GM23338 (cell line): Measurements from ENCODE around the gene LNX1. TPM values are rescaled to one million over a fixed set of nuclear protein-coding genes. Genes with fewer than 3 reads are reported as not detected.

Source experiments
- ATAC-seq: fragments of 200-7000 bp; cut with Tn5 transposase; 3 replicates; pipeline ENCODE4 v1.9.1; 2020
- DNase-seq: peaks from one replicate; pipeline ENCODE4 v3.0.0-alpha.2; 2015; ENCODE audit warnings: low spot score
- H2AFZ ChIP-seq: fragments of 200-600 bp; sonication (generic); 2 replicates; pipeline ENCODE4 v1.8.0; 2016; ENCODE audit warnings: antibody characterized with exemption, mild to moderate bottlenecking, moderate library complexity
- H3F3A ChIP-seq: fragments of 200-600 bp; sonication (generic); replicated peaks from 2 replicates; pipeline ENCODE4 v1.8.0; 2017; ENCODE audit warnings: antibody characterized with exemption, mixed run types, low read depth
- H3K27ac ChIP-seq: fragments of 200-600 bp; sonication (generic); 2 replicates; pipeline ENCODE4 v1.6.1; 2016; ENCODE audit warnings: low read depth
- H3K27me3 ChIP-seq: fragments of 200-600 bp; sonication (generic); 2 replicates; pipeline ENCODE4 v1.8.0; 2016; ENCODE audit warnings: mild to moderate bottlenecking, mixed run types, moderate library complexity; ENCODE audit not compliant: insufficient read depth
- H3K36me3 ChIP-seq: fragments of 200-600 bp; sonication (generic); 2 replicates; pipeline ENCODE4 v1.8.0; 2016; ENCODE audit warnings: mild to moderate bottlenecking; ENCODE audit not compliant: insufficient read depth
- H3K4me1 ChIP-seq: fragments of 200-600 bp; sonication (generic); 2 replicates; pipeline ENCODE4 v1.8.0; 2016; ENCODE audit warnings: mild to moderate bottlenecking, moderate library complexity; ENCODE audit not compliant: insufficient read depth
- H3K4me2 ChIP-seq: fragments of 200-600 bp; sonication (generic); 2 replicates; pipeline ENCODE4 v1.7.1; 2017; ENCODE audit warnings: mixed run types
- H3K4me3 ChIP-seq: fragments of 200-600 bp; sonication (generic); 2 replicates; pipeline ENCODE4 v1.6.1; 2016; ENCODE audit warnings: mixed run types
- H3K79me2 ChIP-seq: fragments of 200-600 bp; sonication (generic); replicated peaks from 2 replicates; pipeline ENCODE4 v1.8.0; 2017; ENCODE audit warnings: mild to moderate bottlenecking; ENCODE audit not compliant: insufficient read depth
- H3K9me2 ChIP-seq: fragments of 200-600 bp; sonication (generic); 2 replicates; pipeline ENCODE4 v1.8.0; 2017; ENCODE audit not compliant: insufficient read depth
- H4K20me1 ChIP-seq: fragments of 200-600 bp; sonication (generic); replicated peaks from 2 replicates; pipeline ENCODE4 v1.8.0; 2017; ENCODE audit warnings: mild to moderate bottlenecking; ENCODE audit not compliant: insufficient read depth
- H3K27ac Mint-ChIP-seq: 2 replicates; pipeline ENCODE4 v1.8.0; 2020; ENCODE audit warnings: inconsistent platforms, mild to moderate bottlenecking, moderate library complexity, mixed read lengths
- H3K27me3 Mint-ChIP-seq: 3 replicates; pipeline ENCODE4 v1.8.0; 2022; ENCODE audit warnings: low read depth, mild to moderate bottlenecking, moderate library complexity, mixed read lengths, inconsistent platforms; ENCODE audit not compliant: insufficient read depth, poor library complexity
- H3K36me3 Mint-ChIP-seq: 3 replicates; pipeline ENCODE4 v1.8.0; 2021; ENCODE audit warnings: low read depth, mild to moderate bottlenecking, inconsistent platforms, moderate library complexity, mixed read lengths
- H3K4me1 Mint-ChIP-seq: 3 replicates; pipeline ENCODE4 v1.8.0; 2020; ENCODE audit warnings: mild to moderate bottlenecking, inconsistent platforms, mixed read lengths
- H3K4me3 Mint-ChIP-seq: 3 replicates; pipeline ENCODE4 v1.8.0; 2021; ENCODE audit warnings: moderate library complexity, mild to moderate bottlenecking, inconsistent platforms, mixed read lengths
- H3K9me3 Mint-ChIP-seq: 3 replicates; pipeline ENCODE4 v1.8.0; 2020; ENCODE audit warnings: moderate library complexity, mild to moderate bottlenecking, inconsistent platforms, mixed read lengths
- CREB1 ChIP-seq: fragments of 250-450 bp; sonication (Bioruptor Pico); IDR thresholded peaks from 2 replicates; pipeline ENCODE4 v1.5.0; 2020; ENCODE audit warnings: low read depth, mild to moderate bottlenecking, moderate library complexity
- CTCF ChIP-seq, 2 experiments: fragments of 200-600 bp in 1 of 2; sonication (generic) in 1 of 2; conservative IDR thresholded peaks; 2 replicates each; pipeline versions ENCODE4 v1.5.1 to v1.6.1; 2016 to 2017; ENCODE audit warnings: antibody characterized with exemption in 2 of 2, low read depth in 2 of 2, mild to moderate bottlenecking in 2 of 2, moderate library complexity in 1 of 2
- ETS1 ChIP-seq: IDR thresholded peaks from 2 replicates; pipeline ENCODE4 v1.6.1; 2016; ENCODE audit warnings: antibody characterized with exemption
- EZH2 ChIP-seq: fragments of 200-600 bp; sonication (generic); IDR thresholded peaks from one replicate; pipeline ENCODE4 v1.8.0; 2017; ENCODE audit warnings: antibody characterized with exemption, mild to moderate bottlenecking, low read depth; ENCODE audit not compliant: unreplicated experiment
- EZH2phosphoT487 ChIP-seq: fragments of 200-600 bp; sonication (generic); IDR thresholded peaks from one replicate; pipeline ENCODE4 v1.8.1; 2018; ENCODE audit warnings: antibody characterized with exemption; ENCODE audit not compliant: unreplicated experiment
- JUNB ChIP-seq: IDR thresholded peaks from one replicate; pipeline ENCODE4 v1.6.1; 2016; ENCODE audit warnings: antibody characterized with exemption; ENCODE audit not compliant: unreplicated experiment
- NANOG ChIP-seq: IDR thresholded peaks from 2 replicates; pipeline ENCODE4 v1.6.1; 2016; ENCODE audit warnings: antibody characterized with exemption, borderline replicate concordance
- POLR2AphosphoS5 ChIP-seq: IDR thresholded peaks from 2 replicates; pipeline ENCODE4 v1.6.1; 2016; ENCODE audit warnings: antibody characterized with exemption, low read depth
- REST ChIP-seq: IDR thresholded peaks from one replicate; pipeline ENCODE4 v1.6.1; 2018; ENCODE audit warnings: antibody characterized with exemption; ENCODE audit not compliant: unreplicated experiment
- STAT1 ChIP-seq: IDR thresholded peaks from one replicate; pipeline ENCODE4 v1.6.1; 2016; ENCODE audit warnings: antibody characterized with exemption; ENCODE audit not compliant: unreplicated experiment
- ZNF114 ChIP-seq: fragments of 250-450 bp; sonication (Bioruptor Pico); IDR thresholded peaks from 2 replicates; pipeline ENCODE4 v1.5.0; 2020; ENCODE audit warnings: mild to moderate bottlenecking, moderate library complexity
- ZNF331 ChIP-seq: fragments of 250-450 bp; sonication (Bioruptor Pico); IDR thresholded peaks from 2 replicates; pipeline ENCODE4 v1.5.0; 2020; ENCODE audit warnings: low read depth, mild to moderate bottlenecking, moderate library complexity
- ZNF462 ChIP-seq: fragments of 250-450 bp; sonication (Bioruptor Pico); IDR thresholded peaks from 2 replicates; pipeline ENCODE4 v1.5.0; 2020; ENCODE audit warnings: mild to moderate bottlenecking, moderate library complexity
- polyA plus RNA-seq: library from polyadenylated mRNA; unstranded; fragments of >200 nt; fragmentation: Nextera tagmentation; extraction: Ambion mirVana; gene quantifications from 2 replicates; pipeline ENCODE4 v1.2.1, GENCODE V29; 2016
- total RNA-seq: library from RNA; depleted of rRNA; stranded (reverse); fragments of >200 nt; shearing (Covaris generic); gene quantifications from 2 replicates; pipeline ENCODE4 v1.2.3, GENCODE V29; 2014

Gene LNX1
- total and polyA plus RNA-seq, 2 experiments from 2014 or later, result 5.4 to 6.4 TPM

GRCh38 chr4:53598483-53598882 is 7.2 kb upstream of the LNX1 start:
- H3K9me2 ChIP-seq, result peaks cover 10% of the 10 kb centered on the region; the same call in 1 of the 2 replicates
- H3F3A ChIP-seq, result no peaks in the 10 kb centered on the region
- no peak overlapping the region for H3K27ac ChIP-seq
- peaks cover 13% of the 10 kb centered on the region; the same call in 1 of the 2 replicates for H3K4me1 ChIP-seq
- no peaks in the 10 kb centered on the region for H3K27me3 ChIP-seq
- H3K4me3 ChIP-seq, result no peak overlapping the region
- TF ChIP-seq CTCF (conservative IDR thresholded peaks at IDR 0.05; ENCODE audit: low read depth in 2 of 2) (no peak), EZH2phosphoT487 (no peak), POLR2AphosphoS5 (no peak), EZH2 (no peak), NANOG (no peak), ZNF114 (no peak), JUNB (no peak), ZNF331 (CRISPR knock-in tag) (no peak), CREB1 (no peak), REST (no peak), STAT1 (no peak), ETS1 (no peak), ZNF462 (no peak)
- H2AFZ ChIP-seq, result no peak overlapping the region
- H3K36me3 ChIP-seq, result no peaks in the 10 kb centered on the region
- no peaks in the 10 kb centered on the region for H3K36me3 Mint-ChIP-seq
- H3K9me3 Mint-ChIP-seq, result no peaks in the 10 kb centered on the region; the same call in 2 of the 3 replicates
- peaks cover 38% of the 10 kb centered on the region for H3K4me1 Mint-ChIP-seq
- no peak overlapping the region for H3K4me2 ChIP-seq
- no peaks in the 10 kb centered on the region for H3K79me2 ChIP-seq
- DNase-seq (no peak), ATAC-seq (no peak)
- H3K4me3 Mint-ChIP-seq, result no peak overlapping the region
- H4K20me1 ChIP-seq, result no peaks in the 10 kb centered on the region
- no peak overlapping the region for H3K27ac Mint-ChIP-seq
- H3K27me3 Mint-ChIP-seq, result peaks cover 7% of the 10 kb centered on the region
